Astrocyte (in vitro differentiated cells and primary cell): ENCODE measurements around the gene MIA3. TPM values are rescaled to one million over a fixed set of nuclear protein-coding genes. Genes with fewer than 3 reads are reported as not detected.

Source experiments
- DNase-seq: peaks from one replicate; pipeline ENCODE4 v3.0.0-alpha.2; 2010; ENCODE audit warnings: low read depth
- FAIRE-seq: peaks from 2 replicates; lab custom pipeline; 2011; peaks lifted over from hg19 to GRCh38; lab: Jason Lieb, UNC
- H2AFZ ChIP-seq: 2 replicates; pipeline ENCODE4 v1.6.0; 2012; ENCODE audit warnings: low read depth, low read length, inconsistent platforms
- H3K27ac ChIP-seq: 2 replicates; pipeline ENCODE4 v1.5.1; 2011; ENCODE audit warnings: low read depth, low read length, inconsistent platforms
- H3K27me3 ChIP-seq: 2 replicates; pipeline ENCODE4 v1.6.0; 2011; ENCODE audit warnings: low read length, inconsistent platforms; ENCODE audit not compliant: insufficient read depth
- H3K36me3 ChIP-seq: 2 replicates; pipeline ENCODE4 v1.5.1; 2011; ENCODE audit warnings: low read length, inconsistent platforms; ENCODE audit not compliant: insufficient read depth
- H3K4me1 ChIP-seq: 2 replicates; pipeline ENCODE4 v1.5.1; 2011; ENCODE audit warnings: low read length, inconsistent platforms; ENCODE audit not compliant: insufficient read depth
- H3K4me2 ChIP-seq: 2 replicates; pipeline ENCODE4 v1.6.0; 2012; ENCODE audit warnings: low read length, inconsistent platforms
- H3K4me3 ChIP-seq: 2 replicates; pipeline ENCODE4 v1.5.1; 2011; ENCODE audit warnings: low read depth, mild to moderate bottlenecking, low read length, inconsistent platforms; ENCODE audit not compliant: insufficient read depth
- H3K79me2 ChIP-seq: 2 replicates; pipeline ENCODE4 v1.6.0; 2012; ENCODE audit warnings: mild to moderate bottlenecking, low read length, inconsistent platforms; ENCODE audit not compliant: insufficient read depth
- H3K9ac ChIP-seq: 2 replicates; pipeline ENCODE4 v1.6.0; 2012; ENCODE audit warnings: mild to moderate bottlenecking, low read length, inconsistent platforms
- H3K9me3 ChIP-seq: 2 replicates; pipeline ENCODE4 v1.5.1; 2012; ENCODE audit warnings: low read depth, mild to moderate bottlenecking, low read length, inconsistent platforms; ENCODE audit not compliant: insufficient read depth
- H4K20me1 ChIP-seq: 2 replicates; pipeline ENCODE4 v1.6.0; 2012; ENCODE audit warnings: low read length, inconsistent platforms; ENCODE audit not compliant: insufficient read depth
- H3K27ac Mint-ChIP-seq: one replicate; pipeline ENCODE4 v1.8.0; 2021; ENCODE audit warnings: mild to moderate bottlenecking, mixed read lengths; ENCODE audit not compliant: unreplicated experiment
- H3K27me3 Mint-ChIP-seq: one replicate; pipeline ENCODE4 v1.8.0; 2021; ENCODE audit warnings: low read depth, mixed read lengths; ENCODE audit not compliant: unreplicated experiment
- H3K36me3 Mint-ChIP-seq: one replicate; pipeline ENCODE4 v1.8.0; 2021; ENCODE audit warnings: low read depth, mixed read lengths; ENCODE audit not compliant: unreplicated experiment
- H3K4me1 Mint-ChIP-seq: one replicate; pipeline ENCODE4 v1.8.0; 2021; ENCODE audit warnings: low read depth, mixed read lengths; ENCODE audit not compliant: unreplicated experiment
- H3K4me3 Mint-ChIP-seq: one replicate; pipeline ENCODE4 v1.8.0; 2021; ENCODE audit warnings: mild to moderate bottlenecking, moderate library complexity, mixed read lengths; ENCODE audit not compliant: unreplicated experiment
- H3K9me3 Mint-ChIP-seq: one replicate; pipeline ENCODE4 v1.8.0; 2021; ENCODE audit warnings: mild to moderate bottlenecking, mixed read lengths; ENCODE audit not compliant: unreplicated experiment
- CTCF ChIP-seq: IDR thresholded peaks from 2 replicates; pipeline ENCODE4 v1.5.1; 2011; ENCODE audit warnings: low read depth, mild to moderate bottlenecking, inconsistent platforms, low read length, moderate library complexity; ENCODE audit not compliant: insufficient read depth
- EZH2 ChIP-seq: IDR thresholded peaks from 2 replicates; pipeline ENCODE4 v1.6.1; 2012; ENCODE audit warnings: mild to moderate bottlenecking, low read length, inconsistent platforms; ENCODE audit not compliant: insufficient read depth
- total RNA-seq: library from RNA; stranded (reverse); gene quantifications from 2 replicates; pipeline ENCODE4 v1.2.1, GENCODE V29; 2021

Gene MIA3
- total RNA-seq, 1 donor from 2014 or later: 63.5 TPM

GRCh38 chr1:222641269-222641948, 23.5 kb downstream of the MIA3 start:
- Mint-ChIP-seq H3K27me3 (no peaks in the 10 kb centered on the region), H3K9me3 (no peaks in the 10 kb centered on the region), H3K4me3 (no peak overlapping the region), H3K4me1 (peaks cover 2% of the 10 kb centered on the region), H3K27ac (no peak overlapping the region), H3K36me3 (peaks cover 6% of the 10 kb centered on the region)
- H2AFZ ChIP-seq: no peak overlapping the region
- H4K20me1 ChIP-seq: no peaks in the 10 kb centered on the region
- H3K27me3 ChIP-seq: no peaks in the 10 kb centered on the region
- no peak for DNase-seq
- peaks cover 4% of the 10 kb centered on the region for H3K4me1 ChIP-seq
- no peak overlapping the region for H3K27ac ChIP-seq
- FAIRE-seq: no peak
- H3K4me3 ChIP-seq: no peak overlapping the region
- no peaks in the 10 kb centered on the region for H3K9me3 ChIP-seq
- no peak overlapping the region for H3K4me2 ChIP-seq
- no peak overlapping the region for H3K9ac ChIP-seq
- H3K36me3 ChIP-seq: peaks cover 10% of the 10 kb centered on the region
- peaks cover 17% of the 10 kb centered on the region for H3K79me2 ChIP-seq
- TF ChIP-seq CTCF (no peak), EZH2 (no peak)

GRCh38 chr1:222642468-222642867, 24.6 kb downstream of the MIA3 start:
- Histone ChIP-seq H4K20me1 (no peaks in the 10 kb centered on the region), H3K4me2 (no peak overlapping the region), H3K9ac (no peak overlapping the region), H3K36me3 (peaks cover 10% of the 10 kb centered on the region), H3K9me3 (no peaks in the 10 kb centered on the region), H3K27me3 (no peaks in the 10 kb centered on the region), H3K4me1 (peaks cover 4% of the 10 kb centered on the region), H3K27ac (no peak overlapping the region), H3K79me2 (peaks cover 24% of the 10 kb centered on the region), H3K4me3 (no peak overlapping the region), H2AFZ (no peak overlapping the region)
- Mint-ChIP-seq H3K27ac (no peak overlapping the region), H3K9me3 (no peaks in the 10 kb centered on the region), H3K36me3 (peaks cover 2% of the 10 kb centered on the region), H3K4me3 (no peak overlapping the region), H3K4me1 (peaks cover 2% of the 10 kb centered on the region), H3K27me3 (no peaks in the 10 kb centered on the region)
- no peak for DNase-seq
- FAIRE-seq: no peak
- TF ChIP-seq EZH2 (no peak), CTCF (no peak)

GRCh38 chr1:222643606-222643937, 25.7 kb downstream of the MIA3 start:
- no peaks in the 10 kb centered on the region for H3K9me3 Mint-ChIP-seq

More at GRCh38 chr1:222643606-222643937, 25.7 kb downstream of the MIA3 start:
- peak overlapping the region; percentile 90 for H3K4me2 ChIP-seq
- peak overlapping the region; percentile 88 for H2AFZ ChIP-seq
- Mint-ChIP-seq H3K36me3 (no peaks in the 10 kb centered on the region), H3K27me3 (no peaks in the 10 kb centered on the region), H3K27ac (peak overlapping the region; percentile 94), H3K4me3 (peak overlapping the region; percentile 98), H3K4me1 (peaks cover 2% of the 10 kb centered on the region)
- H3K4me1 ChIP-seq: peaks cover 4% of the 10 kb centered on the region
- H3K27me3 ChIP-seq: no peaks in the 10 kb centered on the region
- peak overlapping the region; percentile 92 for H3K9ac ChIP-seq
- H3K36me3 ChIP-seq: peaks cover 10% of the 10 kb centered on the region
- H3K9me3 ChIP-seq: no peaks in the 10 kb centered on the region
- no peak for DNase-seq
- FAIRE-seq: peak; percentile 52
- H3K4me3 ChIP-seq: peak overlapping the region; percentile 91
- H4K20me1 ChIP-seq: no peaks in the 10 kb centered on the region
- peaks cover 24% of the 10 kb centered on the region for H3K79me2 ChIP-seq
- no peak for TF ChIP-seq EZH2
- no peak for TF ChIP-seq CTCF
- H3K27ac ChIP-seq: peak overlapping the region; percentile 95
